HPDE6-E6E7 (cell line): ENCODE results near the gene RNF20.
"Not testable (repeated sequence)": the region's sequence is repeated elsewhere in the genome, so short reads cannot be mapped to it uniquely, and the experiment has no call there.

Source experiments
- DNase-seq: peaks from one replicate; pipeline ENCODE4 v3.0.0; 2011; ENCODE audit warnings: missing footprints; ENCODE audit errors: extremely low spot score

Gene RNF20

GRCh38 chr9:101533334-101534204 is at the start of gene RNF20:
TSS of gene RNF20 (plus strand) at chr9:101533853. CDS start at chr9:101535424, 1,571 bp downstream.
- DNase-seq: peak; percentile 96

- no peak for DNase-seq
Measured at GRCh38 chr9:101484046-101484445, 49.6 kb upstream of the RNF20 start.

DNA sequence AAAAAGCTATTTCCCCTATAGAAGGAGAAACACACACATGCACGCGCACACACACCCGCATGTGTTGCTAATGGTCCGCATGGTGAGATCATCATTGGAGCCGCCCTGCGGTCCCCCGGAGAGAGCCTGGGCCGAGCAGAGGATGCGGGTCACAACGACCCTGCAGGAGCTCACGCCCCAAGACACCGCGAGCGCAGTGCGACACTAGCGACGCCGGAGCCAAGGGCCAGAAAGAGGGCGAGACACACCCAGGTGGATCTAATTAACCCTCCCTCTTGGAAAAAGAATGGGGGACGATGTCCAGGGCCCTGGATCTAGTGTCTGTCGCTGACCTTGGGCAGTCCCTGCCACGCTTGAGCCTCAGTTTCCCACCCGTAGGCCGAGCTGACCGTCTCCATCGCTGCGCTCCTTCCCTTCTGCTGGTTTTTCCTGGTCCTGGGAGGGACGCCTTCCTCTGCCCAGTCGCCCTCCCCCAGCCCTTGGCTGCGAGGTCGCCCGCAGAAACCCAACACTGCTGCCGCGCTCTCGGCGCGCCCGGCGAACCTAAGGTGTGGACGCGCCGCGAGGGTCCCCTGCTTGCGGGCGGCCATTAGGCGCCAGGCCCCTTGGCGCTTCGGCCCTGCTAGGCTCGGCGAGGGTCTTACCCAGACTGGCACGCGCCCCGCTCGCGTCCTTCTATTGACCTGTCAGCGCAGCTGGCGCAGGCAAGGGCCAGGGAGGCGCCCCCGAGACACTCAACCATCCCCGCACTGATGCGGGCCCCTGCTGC is 47.5 kb upstream of the RNF20 start:
- no peak for DNase-seq

DNA sequence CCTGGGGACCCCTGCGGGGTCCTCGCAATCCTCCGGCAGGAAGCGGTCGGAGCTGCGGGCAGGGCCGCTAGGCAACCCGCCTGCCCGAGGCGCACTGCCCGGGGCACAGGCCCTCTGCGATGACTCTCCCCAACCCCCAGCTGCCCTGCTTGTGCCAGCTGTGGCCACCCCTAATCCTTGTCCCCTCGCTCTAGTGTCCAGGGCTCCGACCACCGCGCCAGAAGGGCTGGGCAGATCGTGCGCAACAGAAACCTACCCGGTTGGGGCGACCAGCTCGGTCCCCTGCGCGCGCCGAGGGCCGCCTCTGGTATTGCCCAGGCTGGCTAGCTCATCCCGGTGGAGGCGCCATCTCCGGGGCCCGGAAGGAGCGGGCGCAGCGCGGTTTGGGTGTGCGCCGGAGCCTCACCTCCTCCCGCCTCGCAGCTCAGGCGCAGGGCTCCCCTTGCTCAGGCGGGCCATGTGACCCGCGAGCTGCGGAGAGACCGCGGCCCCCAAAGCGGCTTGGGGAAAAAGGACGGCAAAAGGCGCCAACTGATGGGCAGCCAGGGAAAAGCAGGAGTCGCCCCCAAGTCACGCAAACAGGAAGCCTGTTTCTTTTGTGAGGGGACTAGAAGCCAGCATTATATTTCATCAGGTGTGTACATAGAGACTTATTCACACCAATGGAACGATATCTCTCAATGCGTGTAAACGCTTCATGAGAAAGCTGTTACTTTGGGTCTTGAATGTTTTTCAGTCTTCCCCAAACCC is 46.8 kb upstream of the RNF20 start:
- peak; percentile 48 for DNase-seq

DNA sequence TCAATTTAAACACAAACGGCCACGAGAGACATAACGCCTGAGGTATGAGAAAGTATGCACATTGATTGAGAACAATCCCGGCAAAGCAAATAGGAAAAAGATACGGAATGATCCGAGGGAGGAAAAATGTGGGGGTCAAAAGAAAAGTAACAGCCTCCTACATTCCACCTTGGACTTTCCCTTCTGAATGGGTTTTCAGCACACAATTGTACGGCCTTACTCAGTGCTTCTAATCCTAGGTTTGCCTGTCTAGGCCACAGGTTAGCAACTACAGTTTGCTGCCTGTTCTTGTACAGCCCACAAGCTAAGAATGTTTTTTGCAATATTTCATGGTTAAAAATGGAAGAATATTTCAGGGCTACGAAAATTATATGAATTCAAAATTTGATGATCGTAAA is 46.2 kb upstream of the RNF20 start:
- no peak for DNase-seq

- no peak for DNase-seq
Measured at GRCh38 chr9:101495810-101496209, 37.8 kb upstream of the RNF20 start.

GRCh38 chr9:101498323-101498722 is 35.3 kb upstream of the RNF20 start:
- no peak for DNase-seq

- no peak for DNase-seq
Measured at GRCh38 chr9:101504188-101504587, 29.5 kb upstream of the RNF20 start.

DNA sequence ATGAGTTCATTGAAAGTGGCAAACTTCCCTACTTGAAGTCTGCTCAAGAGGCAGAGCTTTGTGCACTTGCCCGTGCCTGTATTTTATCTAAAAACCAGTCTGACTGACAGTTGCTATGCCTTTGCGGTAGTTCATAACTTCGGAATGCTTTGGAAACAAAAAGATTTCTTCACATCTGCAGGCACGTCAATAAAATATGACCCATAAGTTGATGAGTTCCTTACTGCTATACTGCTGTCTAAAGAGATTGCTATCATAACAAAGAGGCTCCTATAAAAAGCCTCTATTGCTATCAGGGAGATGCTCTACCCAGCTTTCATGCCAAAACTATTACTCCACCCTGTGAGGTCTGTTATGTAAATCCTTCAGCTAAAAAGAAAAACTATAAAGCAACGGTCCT is 25.4 kb upstream of the RNF20 start:
- DNase-seq: peak; percentile 19

- no peak for DNase-seq
Measured at GRCh38 chr9:101509572-101509971, 24.1 kb upstream of the RNF20 start.

DNA sequence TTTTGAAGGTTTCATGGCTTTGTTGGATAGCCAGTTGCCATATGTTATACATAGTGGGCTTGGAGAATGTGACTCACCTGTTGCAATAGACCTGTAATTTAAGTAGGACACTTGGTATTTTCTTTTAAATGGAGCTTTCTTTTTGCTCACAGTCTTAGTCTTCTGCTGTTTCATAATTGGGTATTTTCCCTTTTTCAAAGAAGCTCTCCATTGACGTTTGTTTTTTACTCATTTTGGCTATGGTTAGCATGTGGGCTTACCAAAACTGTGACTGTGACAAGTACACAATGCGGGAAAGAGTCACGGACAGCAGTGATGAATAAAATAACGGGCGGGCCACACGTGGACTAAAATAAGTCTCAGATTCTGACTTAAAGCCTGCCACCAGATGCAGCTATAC is 23.2 kb upstream of the RNF20 start:
- DNase-seq: no peak

DNA sequence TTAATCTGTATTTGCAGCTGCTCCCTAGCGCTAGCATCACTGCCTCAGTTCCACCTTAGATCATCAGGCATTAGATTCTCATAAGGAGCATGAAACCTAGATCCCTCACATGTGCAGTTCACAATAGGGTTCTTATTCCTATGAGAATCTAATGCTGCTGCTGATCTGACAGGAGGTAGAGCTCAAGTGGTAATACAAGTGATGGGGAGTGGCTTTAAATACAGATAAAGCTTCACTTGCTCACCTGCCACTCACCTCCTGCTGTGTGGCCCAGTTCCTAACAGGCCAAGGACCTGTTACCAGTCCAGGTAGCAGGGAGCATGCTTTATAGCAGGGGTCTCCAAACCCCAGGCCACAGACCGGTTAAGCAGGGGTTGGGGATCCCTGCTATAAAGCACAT is 22.6 kb upstream of the RNF20 start:
- DNase-seq: no peak

DNA sequence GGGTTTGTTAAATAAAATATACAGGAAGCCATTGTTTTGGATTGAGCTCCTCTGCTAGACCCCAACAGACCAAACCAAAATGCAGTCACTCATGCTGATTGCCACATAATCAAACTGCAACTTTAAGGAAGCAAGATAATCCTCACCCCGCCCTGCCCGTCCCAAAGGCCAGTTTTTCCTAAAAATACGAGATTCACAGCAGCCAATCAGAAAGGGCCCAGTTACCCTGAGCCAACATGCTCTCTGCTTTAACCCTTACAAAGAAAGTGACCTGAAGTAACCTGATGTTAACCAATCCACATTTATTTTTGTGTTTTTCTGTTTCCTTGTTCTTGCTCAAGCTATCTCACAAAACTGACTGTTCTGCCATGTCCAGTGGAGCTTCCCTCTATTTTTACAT is 21.5 kb upstream of the RNF20 start:
- DNase-seq: no peak

- no peak for DNase-seq
Measured at GRCh38 chr9:101513351-101513750, 20.3 kb upstream of the RNF20 start.

GRCh38 chr9:101514071-101514470 is 19.6 kb upstream of the RNF20 start:
- DNase-seq: no peak

- DNase-seq: no peak
Measured at GRCh38 chr9:101516655-101517054, 17.0 kb upstream of the RNF20 start.

GRCh38 chr9:101518489-101518888 is 15.2 kb upstream of the RNF20 start:
- not testable (repeated sequence) for DNase-seq

DNA sequence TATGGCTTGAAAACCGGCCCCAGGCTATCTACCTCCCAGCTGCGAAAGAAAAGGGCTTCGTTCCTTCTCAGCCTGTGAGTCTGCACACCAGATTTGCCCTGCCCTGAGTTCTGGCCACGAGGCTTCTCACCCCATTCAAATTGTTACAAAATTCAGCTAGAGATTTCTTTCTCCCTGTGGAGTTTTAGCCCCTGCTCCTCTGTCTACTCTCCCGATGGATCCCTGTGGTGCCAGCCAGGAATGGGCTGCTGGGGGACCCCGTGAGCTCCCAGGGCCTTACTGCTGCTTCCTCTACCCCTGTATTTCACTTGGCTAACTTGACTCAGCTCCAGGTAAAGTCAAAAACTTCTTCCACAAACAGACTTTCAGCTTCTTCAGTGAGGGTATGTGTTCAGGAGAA is 9.3 kb upstream of the RNF20 start:
- no peak for DNase-seq

DNA sequence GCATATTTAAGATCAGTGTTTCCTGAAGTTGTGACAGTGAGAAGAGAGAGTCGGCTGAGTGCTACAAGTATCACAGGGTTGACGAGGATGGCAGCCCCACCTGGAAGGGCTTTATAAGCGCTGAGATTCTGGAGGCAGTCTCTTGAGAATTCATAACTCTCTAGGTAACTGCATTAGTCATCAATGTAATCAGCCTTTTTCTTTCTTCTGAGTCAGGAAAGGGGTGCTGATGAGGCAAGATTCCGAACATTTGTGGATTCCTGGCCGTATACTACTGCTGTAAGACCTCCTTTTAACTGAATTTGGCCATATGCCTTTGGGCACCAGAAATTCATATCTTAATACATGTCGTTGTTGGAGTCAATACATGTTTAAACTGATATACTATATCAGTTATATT is 6.6 kb upstream of the RNF20 start:
- DNase-seq: peak; percentile 56

DNA sequence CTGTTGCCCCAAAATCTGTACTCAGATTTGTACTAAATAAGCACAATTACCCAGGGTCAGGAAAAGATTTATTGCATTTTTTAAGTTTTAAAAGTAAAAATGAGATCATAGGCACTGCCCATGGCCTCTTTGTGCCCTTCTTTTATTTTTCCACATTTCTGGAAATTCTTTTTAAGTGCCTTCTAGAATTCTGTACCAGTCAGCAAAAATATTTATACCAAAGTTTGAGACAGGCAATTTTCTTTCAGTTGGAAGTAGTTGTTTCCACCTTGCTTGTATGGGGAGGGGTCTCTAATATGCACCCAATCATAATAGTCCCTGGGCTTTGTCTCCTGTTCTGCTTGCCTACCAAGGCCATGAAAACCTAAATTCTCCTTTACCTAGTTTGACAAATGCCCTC is 5.6 kb upstream of the RNF20 start:
- DNase-seq: no peak

- DNase-seq: peak; percentile 56
Measured at GRCh38 chr9:101530076-101530711, 3.5 kb upstream of the RNF20 start.

DNA sequence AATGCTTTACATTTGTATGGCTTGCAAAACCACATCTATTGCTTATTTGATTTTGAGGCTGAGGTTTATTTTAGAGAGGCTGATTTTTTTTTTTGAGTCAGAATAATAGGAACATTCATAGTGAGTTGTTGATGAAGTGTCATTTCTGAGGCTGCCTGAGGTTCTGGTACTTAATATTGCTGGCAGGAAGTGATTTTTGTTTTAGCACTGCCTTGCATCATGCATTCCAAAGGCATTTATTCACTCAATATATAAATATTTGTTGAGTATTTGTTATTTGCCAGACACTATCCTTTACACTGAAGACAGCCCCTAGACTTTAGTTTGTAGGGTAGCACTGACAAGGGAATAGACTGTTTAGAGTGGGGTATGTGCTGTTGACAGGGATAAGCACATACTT is 2.7 kb downstream of the RNF20 start:
- DNase-seq: no peak
